Measurements from ENCODE around the gene THOC5.
"Not testable (repeated sequence)": the region's sequence is repeated elsewhere in the genome, so short reads cannot be mapped to it uniquely, and the experiment has no call there.

The THOC5 gene

GRCh38 chr22:29503811-29504372 lies 49.7 kb downstream of the THOC5 start:
- no peak for DNase-seq

GRCh38 chr22:29499852-29500251 lies 53.7 kb downstream of the THOC5 start:
- no peak for DNase-seq

- DNase-seq: no peak
These were observed 59.9 kb downstream of the THOC5 start for GRCh38 chr22:29493636-29494035.

GRCh38 chr22:29491012-29491411 lies 62.5 kb downstream of the THOC5 start:
- no peak for DNase-seq

GRCh38 chr22:29489127-29489780 lies 64.3 kb downstream of the THOC5 start:
- DNase-seq: not testable (repeated sequence)

GRCh38 chr22:29487426-29487986 lies 66.1 kb downstream of the THOC5 start:
- DNase-seq: no peak

- DNase-seq: no peak
These were observed 68.1 kb downstream of the THOC5 start for GRCh38 chr22:29485448-29485847.

- DNase-seq: no peak
These were observed 68.9 kb downstream of the THOC5 start for GRCh38 chr22:29484642-29485041.

- no peak for DNase-seq
These were observed 70.3 kb downstream of the THOC5 start for GRCh38 chr22:29483254-29483653.

- no peak for DNase-seq
These were observed 70.8 kb downstream of the THOC5 start for GRCh38 chr22:29482726-29483125.

- DNase-seq: no peak
These were observed 71.3 kb downstream of the THOC5 start for GRCh38 chr22:29482253-29482652.

- DNase-seq: no peak
These were observed 72.1 kb downstream of the THOC5 start for GRCh38 chr22:29481265-29482000.

- DNase-seq: peak; percentile 30
These were observed 72.9 kb downstream of the THOC5 start for GRCh38 chr22:29480512-29481264.

- no peak for DNase-seq
These were observed 73.4 kb downstream of the THOC5 start for GRCh38 chr22:29480262-29480511.

GRCh38 chr22:29479417-29480261 lies 73.9 kb downstream of the THOC5 start, which contains the start of gene NEFH:
TSS of gene NEFH (plus strand) at chr22:29480218. CDS start at chr22:29480263, 45 bp downstream.
- DNase-seq: no peak

GRCh38 chr22:29478326-29479276 lies 75.0 kb downstream of the THOC5 start:
- peak; percentile 12 for DNase-seq

GRCh38 chr22:29477723-29478318 lies 75.7 kb downstream of the THOC5 start:
- no peak for DNase-seq

GRCh38 chr22:29476116-29476515 lies 77.4 kb downstream of the THOC5 start:
- DNase-seq: no peak

- no peak for DNase-seq
These were observed 78.0 kb downstream of the THOC5 start for GRCh38 chr22:29475550-29475949.

GRCh38 chr22:29473001-29473400 lies 80.6 kb downstream of the THOC5 start:
- DNase-seq: no peak
